ENCODE data around the gene RILP.

The RILP gene

DNA sequence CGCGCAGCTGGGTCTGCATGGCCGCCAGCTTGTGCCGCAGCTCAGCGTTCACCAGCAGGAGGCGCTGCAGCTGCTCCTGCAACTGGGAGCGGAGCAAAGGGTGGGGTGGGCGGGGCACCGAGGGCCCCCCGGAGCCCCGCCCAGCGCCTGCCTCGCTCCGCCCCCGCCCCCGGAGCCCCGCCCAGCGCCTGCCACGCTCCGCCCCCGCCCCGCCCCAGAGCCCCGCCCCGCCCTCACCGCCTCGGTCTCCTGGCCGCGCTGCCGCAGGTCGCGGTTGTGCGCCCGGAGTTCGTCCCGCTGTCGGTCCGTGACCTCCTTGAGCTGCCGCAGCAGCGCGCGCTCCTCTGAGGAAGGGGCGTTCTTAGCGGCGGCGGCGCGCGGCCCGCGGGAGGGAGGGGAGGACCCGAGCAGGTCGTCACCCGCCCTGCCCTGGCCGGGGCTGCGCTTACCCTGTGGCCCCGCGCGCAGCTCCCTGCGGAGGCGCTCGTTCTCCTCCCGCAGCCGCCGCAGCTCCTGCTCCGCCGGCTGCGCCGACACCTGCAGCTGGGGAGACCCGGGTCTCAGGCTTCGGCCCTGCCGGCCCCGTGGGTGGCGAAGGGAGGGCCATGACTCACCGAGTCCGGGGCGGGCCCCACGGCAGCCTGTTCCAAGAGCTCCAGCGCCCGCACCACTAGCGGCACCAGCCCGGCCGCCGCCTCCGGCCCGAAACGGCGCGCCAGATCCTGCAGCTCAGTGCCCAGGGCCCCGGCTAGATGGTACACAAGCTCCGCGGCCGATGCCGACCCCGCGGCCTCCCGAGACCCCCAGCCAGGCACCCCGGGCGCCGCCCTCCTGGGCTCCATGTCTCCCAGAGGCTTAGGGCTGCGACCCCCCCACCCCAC lies 463 bp downstream of the RILP start:
- Histone ChIP-seq H3K27me3 (replicated peaks in 2 of 5; ENCODE audit: control insufficient read depth in 4 of 5, insufficient read depth in 5 of 5, low read length in 4 of 5) (no peaks in the 10 kb centered on the region), H3K4me1 (ENCODE audit: control extremely low read depth in 1 of 4, control insufficient read depth in 4 of 4, insufficient read depth in 4 of 4, low read length in 3 of 4) (peaks cover 0 to 59% (median 56%) of the 10 kb centered on the region in 4 experiments), H3K36me3 (ENCODE audit: control insufficient read depth in 4 of 4, insufficient read depth in 4 of 4, low read length in 3 of 4) (peaks cover 8 to 43% (median 35%) of the 10 kb centered on the region in 4 experiments), H3K27ac (ENCODE audit: insufficient read depth in 1 of 2, low read depth in 1 of 2, low read length in 2 of 2, poor library complexity in 1 of 2, severe bottlenecking in 2 of 2) (peak overlapping the region; percentile 50 to 73), H3K9me3 (ENCODE audit: control extremely low read depth in 1 of 5, control insufficient read depth in 4 of 5, insufficient read depth in 2 of 5, low read depth in 1 of 5, low read length in 4 of 5) (no peaks in the 10 kb centered on the region), H3K4me3 (ENCODE audit: control insufficient read depth in 1 of 7, extremely low read depth in 1 of 7, insufficient read depth in 4 of 7, low read depth in 2 of 7, low read length in 6 of 7) (peak overlapping the region; percentile 56 to 83 (median 68))
- CTCF ChIA-PET: interaction anchor here (0.7 to 5.6 kb wide), 13 partner anchors 8 to 88 kb away, joined by 3 to 58 read pairs (median 5); partner anchors contain the start of gene SLC43A2
- DNase-seq: peak; percentile 96 to 98 (median 96)
- POLR2A ChIA-PET: interaction anchor here (0.6 to 1.9 kb wide), 5 partner anchors 21 to 180 kb away, joined by 3 to 5 read pairs (median 4); partner anchors contain the start of genes PRPF8, SLC43A2 and SMYD4
- 0% methylated on average over 63 of the region's 100 CpGs for WGBS (ENCODE audit: insufficient coverage)

DNA sequence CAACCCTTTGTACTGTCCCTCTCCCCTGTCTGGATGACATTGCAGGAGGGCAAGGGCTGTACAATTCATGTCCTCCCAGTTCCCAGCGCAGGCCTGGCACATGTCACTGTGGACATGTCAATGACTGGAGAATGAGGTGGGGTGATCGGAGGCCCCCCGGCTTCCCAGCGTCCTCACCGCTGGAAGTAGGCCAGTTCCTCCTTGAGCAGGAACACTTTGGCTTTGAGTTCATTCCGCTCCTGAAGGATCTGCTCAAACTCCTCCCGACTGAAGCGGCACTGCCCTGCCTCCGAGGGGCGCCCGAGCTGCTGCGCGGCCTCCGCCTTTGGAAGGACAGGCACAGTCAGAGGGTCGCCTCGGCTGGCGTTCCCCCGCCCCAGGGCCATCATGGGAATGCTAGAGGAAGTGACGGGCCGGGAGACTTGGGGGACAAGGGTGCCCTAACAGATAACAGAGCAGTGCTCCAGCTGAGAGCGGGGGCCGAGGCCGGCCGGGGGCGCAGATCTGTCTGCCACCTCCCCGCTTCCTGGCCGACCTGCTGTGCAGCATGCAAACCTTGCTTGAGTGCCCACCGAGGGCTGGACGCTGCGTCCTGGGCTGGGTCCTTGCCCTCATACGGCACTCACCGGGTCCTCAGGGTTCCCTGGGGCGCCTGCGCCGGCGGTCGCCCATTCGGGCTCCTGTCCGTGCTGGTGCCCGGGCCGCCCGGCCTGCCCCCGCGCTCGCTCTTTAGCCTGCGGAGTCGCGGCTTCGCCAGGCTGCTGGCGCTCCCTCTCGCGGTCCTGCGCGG lies 1.3 kb downstream of the RILP start:
- H3K9me3 ChIP-seq (ENCODE audit: control extremely low read depth in 1 of 5, control insufficient read depth in 4 of 5, insufficient read depth in 2 of 5, low read depth in 1 of 5, low read length in 4 of 5): no peaks in the 10 kb centered on the region
- WGBS (ENCODE audit: insufficient coverage): 1% methylated on average over 43 of the region's 54 CpGs
- peaks cover 6 to 34% (median 27%) of the 10 kb centered on the region in 4 experiments for H3K36me3 ChIP-seq (ENCODE audit: control insufficient read depth in 4 of 4, insufficient read depth in 4 of 4, low read length in 3 of 4)
- ChIA-PET CTCF (interaction anchor here (0.7 to 5.6 kb wide), 13 partner anchors 8 to 87 kb away, joined by 3 to 58 read pairs (median 4); partner anchors contain the start of gene SLC43A2), POLR2A (interaction anchor here (0.6 to 1.9 kb wide), 3 partner anchors 20 to 74 kb away, joined by 3 to 5 read pairs (median 4); partner anchors contain the start of genes PRPF8 and SLC43A2)
- peak in 2 of 3 donors; percentile 25 to 26 for DNase-seq
- H3K4me3 ChIP-seq (ENCODE audit: control insufficient read depth in 1 of 7, extremely low read depth in 1 of 7, insufficient read depth in 4 of 7, low read depth in 2 of 7, low read length in 6 of 7): peak overlapping the region; percentile 37 to 83 (median 68)
- peaks cover 0 to 67% (median 64%) of the 10 kb centered on the region in 4 experiments for H3K4me1 ChIP-seq (ENCODE audit: control extremely low read depth in 1 of 4, control insufficient read depth in 4 of 4, insufficient read depth in 4 of 4, low read length in 3 of 4)
- peak overlapping the region in 1 of 2 experiments; percentile 54 for H3K27ac ChIP-seq (ENCODE audit: insufficient read depth in 1 of 2, low read depth in 1 of 2, low read length in 2 of 2, poor library complexity in 1 of 2, severe bottlenecking in 2 of 2)
- H3K27me3 ChIP-seq (replicated peaks in 2 of 5; ENCODE audit: control insufficient read depth in 4 of 5, insufficient read depth in 5 of 5, low read length in 4 of 5): no peaks in the 10 kb centered on the region

DNA sequence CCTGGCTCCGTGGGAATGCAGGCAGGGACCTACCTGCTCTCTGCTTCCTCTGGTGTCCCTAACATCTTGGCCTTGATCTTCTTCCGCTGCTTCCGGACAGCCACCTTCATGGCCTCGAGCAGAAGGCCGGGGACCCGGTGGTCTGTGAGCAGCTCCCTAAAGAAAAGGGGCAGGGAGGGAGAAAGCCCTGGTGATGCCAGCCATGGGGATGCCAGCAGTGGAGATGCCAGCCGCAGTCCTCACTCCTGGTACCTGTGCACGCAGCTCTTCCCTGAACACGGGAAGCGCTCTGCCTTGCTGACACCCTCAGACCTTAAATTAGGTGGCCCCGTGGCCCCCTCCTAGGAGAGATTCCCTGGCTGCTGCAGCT lies 1.9 kb downstream of the RILP start:
- peak overlapping the region in 4 of 7 experiments; percentile 68 to 83 (median 70) for H3K4me3 ChIP-seq (ENCODE audit: control insufficient read depth in 1 of 7, extremely low read depth in 1 of 7, insufficient read depth in 4 of 7, low read depth in 2 of 7, low read length in 6 of 7)

DNA sequence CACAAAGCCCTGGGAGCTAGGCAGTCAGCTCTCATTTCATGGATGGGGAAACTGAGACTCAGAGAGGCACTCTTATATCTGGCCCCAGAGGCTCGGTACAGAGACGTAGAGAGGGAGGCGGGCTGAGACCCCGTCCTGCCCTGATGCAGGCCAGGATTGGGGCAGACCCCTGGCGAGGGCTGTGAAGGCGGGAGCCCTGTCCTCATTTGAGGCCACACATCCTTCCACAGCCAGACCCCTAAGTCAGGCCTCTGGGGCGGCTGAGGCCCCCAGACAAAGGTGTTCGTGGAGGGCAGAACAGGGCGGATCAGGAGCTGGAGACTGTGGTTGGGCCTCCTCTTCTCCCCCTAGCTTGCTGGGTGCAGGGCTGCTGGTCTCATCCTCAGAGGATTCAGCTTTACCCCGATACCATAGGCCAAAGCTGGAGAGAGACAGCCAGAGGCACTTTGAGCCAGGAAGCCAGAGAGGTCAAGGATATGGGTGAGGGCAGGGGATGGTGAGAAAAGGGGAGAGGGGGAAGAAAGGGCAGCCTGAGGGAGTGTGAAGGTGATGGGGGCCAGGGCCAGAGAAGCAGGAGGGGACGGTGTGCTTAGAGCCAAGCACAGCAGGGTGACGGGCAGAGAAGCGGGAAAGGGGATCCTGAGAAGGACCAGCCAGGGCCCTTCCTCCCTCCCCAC lies 3.3 kb downstream of the RILP start:
- H3K27me3 ChIP-seq (replicated peaks in 2 of 5; ENCODE audit: control insufficient read depth in 4 of 5, insufficient read depth in 5 of 5, low read length in 4 of 5): no peaks in the 10 kb centered on the region

More for the DNA sequence above, 1.9 kb downstream of the RILP start:
- Histone ChIP-seq H3K9me3 (ENCODE audit: control extremely low read depth in 1 of 5, control insufficient read depth in 4 of 5, insufficient read depth in 2 of 5, low read depth in 1 of 5, low read length in 4 of 5) (no peaks in the 10 kb centered on the region), H3K36me3 (ENCODE audit: control insufficient read depth in 4 of 4, insufficient read depth in 4 of 4, low read length in 3 of 4) (peaks cover 3 to 30% (median 22%) of the 10 kb centered on the region in 4 experiments), H3K4me1 (ENCODE audit: control extremely low read depth in 1 of 4, control insufficient read depth in 4 of 4, insufficient read depth in 4 of 4, low read length in 3 of 4) (peaks cover 0 to 68% (median 66%) of the 10 kb centered on the region in 4 experiments), H3K27ac (ENCODE audit: insufficient read depth in 1 of 2, low read depth in 1 of 2, low read length in 2 of 2, poor library complexity in 1 of 2, severe bottlenecking in 2 of 2) (no peak overlapping the region), H3K27me3 (replicated peaks in 2 of 5; ENCODE audit: control insufficient read depth in 4 of 5, insufficient read depth in 5 of 5, low read length in 4 of 5) (no peaks in the 10 kb centered on the region)
- POLR2A ChIA-PET: no interaction called here
- no peak for DNase-seq
- CTCF ChIA-PET: interaction anchor here (0.7 to 5.6 kb wide), 8 partner anchors 10 to 81 kb away, joined by 3 to 58 read pairs (median 8); partner anchors contain the start of gene SLC43A2
- 82% methylated on average over 11 of the region's 11 CpGs for WGBS (ENCODE audit: insufficient coverage)

DNA sequence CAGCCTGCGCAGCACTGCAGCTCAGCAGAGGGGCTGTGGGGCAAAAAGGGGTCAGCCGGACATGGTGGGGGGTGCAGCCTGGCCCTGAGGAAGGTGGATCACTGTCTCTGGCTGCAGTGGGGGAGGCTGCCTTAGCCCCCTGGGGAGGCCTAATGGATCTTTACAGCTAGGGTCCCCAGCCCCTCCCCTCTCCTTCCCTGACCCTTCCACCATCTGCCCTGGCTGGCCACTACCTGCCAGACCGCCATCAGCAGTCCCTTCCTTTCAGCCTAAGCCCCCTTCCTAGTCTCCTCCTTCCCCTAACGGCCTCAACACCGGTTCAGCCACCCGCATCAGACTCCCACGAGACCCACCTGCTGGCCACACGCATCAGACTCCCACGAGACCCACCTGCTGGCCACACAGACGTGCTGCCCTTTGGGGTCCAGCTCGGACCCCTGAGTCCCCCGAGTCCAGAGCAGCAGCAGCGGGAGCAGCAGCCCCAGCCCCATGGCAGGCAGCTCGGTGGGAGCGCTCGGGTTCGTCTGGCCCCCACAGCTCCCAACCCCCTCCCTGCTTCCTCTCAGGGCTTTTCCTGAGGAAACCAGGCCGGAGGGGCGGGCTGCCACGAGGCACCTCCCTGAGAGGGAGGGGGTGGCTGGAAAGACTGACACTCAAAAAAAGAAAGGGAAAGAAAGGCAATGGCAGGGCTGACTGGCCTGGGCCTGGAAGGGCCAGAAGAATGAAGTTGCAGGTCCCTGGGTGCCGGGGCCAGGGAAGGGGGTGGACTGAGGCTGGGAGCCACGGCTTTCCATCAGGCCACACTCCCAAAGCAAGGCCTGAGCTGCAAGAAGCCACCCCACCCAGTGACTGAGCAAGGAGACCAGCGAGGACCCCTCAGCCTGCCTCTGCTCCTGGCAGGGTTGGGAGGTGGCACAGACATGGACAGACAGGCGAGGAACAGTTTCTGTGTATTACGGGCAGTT lies 4.2 kb downstream of the RILP start, which contains the start of gene SCARF1:
Gene SCARF1, minus strand, starts transcription at position 526 of the 965 bp plus-strand sequence. Its CDS starts 35 bp downstream, at position 491.
- H3K4me3 ChIP-seq (ENCODE audit: control insufficient read depth in 1 of 7, extremely low read depth in 1 of 7, insufficient read depth in 4 of 7, low read depth in 2 of 7, low read length in 6 of 7): peak within 1 kb of the TSS; percentile 27 to 91 (median 72)
- H3K36me3 ChIP-seq (ENCODE audit: control insufficient read depth in 4 of 4, insufficient read depth in 4 of 4, low read length in 3 of 4): peaks cover 0 to 12% (median 3%) of the 10 kb centered on the region in 4 experiments
- peak within 1 kb of the TSS; percentile 61 to 84 for H3K27ac ChIP-seq (ENCODE audit: insufficient read depth in 1 of 2, low read depth in 1 of 2, low read length in 2 of 2, poor library complexity in 1 of 2, severe bottlenecking in 2 of 2)
- H3K4me1 ChIP-seq (ENCODE audit: control extremely low read depth in 1 of 4, control insufficient read depth in 4 of 4, insufficient read depth in 4 of 4, low read length in 3 of 4): peaks cover 0 to 65% (median 63%) of the 10 kb centered on the region in 4 experiments
- H3K27me3 ChIP-seq (replicated peaks in 2 of 5; ENCODE audit: control insufficient read depth in 4 of 5, insufficient read depth in 5 of 5, low read length in 4 of 5): no peaks in the 10 kb centered on the region
- no peaks in the 10 kb centered on the region for H3K9me3 ChIP-seq (ENCODE audit: control extremely low read depth in 1 of 5, control insufficient read depth in 4 of 5, insufficient read depth in 2 of 5, low read depth in 1 of 5, low read length in 4 of 5)
- POLR2A ChIA-PET: interaction anchor here (1.3 kb wide), 1 partner anchor 16 kb away, joined by 3 read pairs; no protein-coding TSS in a partner anchor
- peak in 2 of 3 donors; percentile 50 to 55 for DNase-seq
- WGBS (ENCODE audit: insufficient coverage): 13% methylated on average over 13 of the region's 25 CpGs
- CTCF ChIA-PET: interaction anchor here (0.9 to 5.6 kb wide), 7 partner anchors 13 to 76 kb away, joined by 3 to 58 read pairs (median 4); partner anchors contain the start of gene SLC43A2

More for the DNA sequence above, 3.3 kb downstream of the RILP start:
- POLR2A ChIA-PET: no interaction called here
- WGBS (ENCODE audit: insufficient coverage): 59% methylated on average over 6 of the region's 13 CpGs
- DNase-seq: no peak
- H3K9me3 ChIP-seq (ENCODE audit: control extremely low read depth in 1 of 5, control insufficient read depth in 4 of 5, insufficient read depth in 2 of 5, low read depth in 1 of 5, low read length in 4 of 5): no peaks in the 10 kb centered on the region
- peaks cover 0 to 15% (median 9%) of the 10 kb centered on the region in 4 experiments for H3K36me3 ChIP-seq (ENCODE audit: control insufficient read depth in 4 of 4, insufficient read depth in 4 of 4, low read length in 3 of 4)
- H3K4me3 ChIP-seq (ENCODE audit: control insufficient read depth in 1 of 7, extremely low read depth in 1 of 7, insufficient read depth in 4 of 7, low read depth in 2 of 7, low read length in 6 of 7): peak overlapping the region in 6 of 7 experiments; percentile 61 to 91 (median 76)
- peak overlapping the region; percentile 61 to 84 for H3K27ac ChIP-seq (ENCODE audit: insufficient read depth in 1 of 2, low read depth in 1 of 2, low read length in 2 of 2, poor library complexity in 1 of 2, severe bottlenecking in 2 of 2)
- CTCF ChIA-PET: interaction anchor here (1.0 to 5.6 kb wide), 5 partner anchors 13 to 71 kb away, joined by 3 to 58 read pairs (median 6); partner anchors contain the start of gene SLC43A2
- H3K4me1 ChIP-seq (ENCODE audit: control extremely low read depth in 1 of 4, control insufficient read depth in 4 of 4, insufficient read depth in 4 of 4, low read length in 3 of 4): peaks cover 0 to 68% (median 66%) of the 10 kb centered on the region in 4 experiments

Measured in common myeloid progenitor, CD34-positive (primary cell).